CMK (cell line): ENCODE measurements around the gene DPF3.

Experiments used
- DNase-seq: peaks from one replicate; pipeline ENCODE4 v3.0.0-alpha.2; 2010; ENCODE audit warnings: low read depth

The DPF3 gene

GRCh38 chr14:72644038-72644437 lies 249.9 kb downstream of the DPF3 start:
- no peak for DNase-seq

GRCh38 chr14:72643317-72643801 lies 250.5 kb downstream of the DPF3 start:
- DNase-seq = no peak

- DNase-seq = no peak
These were observed 252.9 kb downstream of the DPF3 start for GRCh38 chr14:72640911-72641485.

- DNase-seq = no peak
These were observed 255.9 kb downstream of the DPF3 start for GRCh38 chr14:72638021-72638420.

- no peak for DNase-seq
These were observed 257.0 kb downstream of the DPF3 start for GRCh38 chr14:72636871-72637270.

GRCh38 chr14:72636094-72636493 lies 257.8 kb downstream of the DPF3 start:
- DNase-seq = no peak

GRCh38 chr14:72634691-72635616 lies 258.9 kb downstream of the DPF3 start:
- no peak for DNase-seq

GRCh38 chr14:72633551-72633950 lies 260.4 kb downstream of the DPF3 start:
- DNase-seq = no peak

GRCh38 chr14:72632727-72633126 lies 261.2 kb downstream of the DPF3 start:
- DNase-seq = no peak

- no peak for DNase-seq
These were observed 262.5 kb downstream of the DPF3 start for GRCh38 chr14:72631401-72631800.

GRCh38 chr14:72630374-72630773 lies 263.5 kb downstream of the DPF3 start:
- DNase-seq = no peak

GRCh38 chr14:72629534-72629933 lies 264.4 kb downstream of the DPF3 start:
- no peak for DNase-seq

- no peak for DNase-seq
These were observed 268.2 kb downstream of the DPF3 start for GRCh38 chr14:72625689-72626088.

GRCh38 chr14:72621387-72622065 lies 272.4 kb downstream of the DPF3 start:
- DNase-seq = no peak

- DNase-seq = no peak
These were observed 274.0 kb downstream of the DPF3 start for GRCh38 chr14:72619881-72620280.

GRCh38 chr14:72619111-72619571 lies 274.8 kb downstream of the DPF3 start:
- DNase-seq = no peak

GRCh38 chr14:72618424-72618823 lies 275.5 kb downstream of the DPF3 start:
- no peak for DNase-seq

GRCh38 chr14:72617391-72618031 lies 276.4 kb downstream of the DPF3 start:
- DNase-seq = no peak

- DNase-seq = no peak
These were observed 277.1 kb downstream of the DPF3 start for GRCh38 chr14:72616811-72617210.

- no peak for DNase-seq
These were observed 277.6 kb downstream of the DPF3 start for GRCh38 chr14:72616294-72616693.

- no peak for DNase-seq
These were observed 278.3 kb downstream of the DPF3 start for GRCh38 chr14:72615451-72616121.
